ENCODE data around the gene MRPL21.

The MRPL21 gene

DNA sequence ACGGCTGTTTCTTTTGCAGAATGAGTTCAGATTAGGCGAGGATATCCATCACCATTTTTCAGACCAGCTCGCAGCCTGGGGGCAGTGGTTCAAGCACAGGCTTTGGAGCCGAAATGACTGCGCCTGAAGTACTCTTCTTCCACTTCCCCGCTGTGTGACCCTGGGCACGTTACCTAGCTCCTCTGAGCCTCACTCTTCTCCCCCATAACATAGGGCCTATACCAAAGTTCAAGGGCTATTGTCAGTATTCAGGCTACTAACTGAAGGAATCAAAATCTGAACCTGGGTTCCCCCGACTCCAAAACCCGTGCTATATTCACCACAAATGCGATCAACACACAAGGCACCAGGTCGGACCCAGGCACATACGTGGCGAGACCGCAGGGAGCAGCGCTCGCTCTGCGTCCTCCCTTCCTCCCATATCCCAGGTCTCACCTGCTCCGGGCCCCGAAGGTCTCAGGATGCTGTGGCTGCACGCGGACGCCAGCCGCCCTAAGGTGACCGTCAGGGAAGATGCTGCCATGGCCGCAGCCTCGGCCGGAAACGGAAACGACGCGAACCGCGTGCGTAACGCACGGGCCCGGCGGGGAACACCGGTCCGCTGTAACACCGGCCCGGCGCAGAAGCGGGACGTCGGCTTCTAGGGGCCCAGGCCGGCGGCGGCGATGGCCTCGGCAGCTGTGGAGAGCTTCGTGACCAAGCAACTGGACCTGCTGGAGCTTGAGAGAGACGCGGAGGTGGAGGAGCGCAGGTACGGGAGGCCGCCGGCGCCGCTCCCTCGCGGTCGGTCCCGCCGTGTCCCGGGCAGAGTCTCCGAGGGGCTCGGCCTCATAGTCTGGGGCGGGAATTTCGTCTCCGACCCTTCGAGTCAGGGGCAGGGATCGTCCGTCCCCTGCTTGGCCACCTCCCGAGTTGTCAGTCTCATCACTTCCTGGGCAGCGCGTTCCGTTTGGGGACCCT lies at the start of gene MRPL21, which contains the start of gene IGHMBP2:
MRPL21 (minus strand) TSS at position 545 of the 960 bp plus-strand sequence; CDS start at position 523, 22 bp downstream.
IGHMBP2 (plus strand) TSS at position 604 of the 960 bp plus-strand sequence; CDS start at position 666, 62 bp downstream.
- H3K27ac ChIP-seq = peak within 1 kb of the TSS; percentile 94
- TF ChIP-seq, protein P1, sequence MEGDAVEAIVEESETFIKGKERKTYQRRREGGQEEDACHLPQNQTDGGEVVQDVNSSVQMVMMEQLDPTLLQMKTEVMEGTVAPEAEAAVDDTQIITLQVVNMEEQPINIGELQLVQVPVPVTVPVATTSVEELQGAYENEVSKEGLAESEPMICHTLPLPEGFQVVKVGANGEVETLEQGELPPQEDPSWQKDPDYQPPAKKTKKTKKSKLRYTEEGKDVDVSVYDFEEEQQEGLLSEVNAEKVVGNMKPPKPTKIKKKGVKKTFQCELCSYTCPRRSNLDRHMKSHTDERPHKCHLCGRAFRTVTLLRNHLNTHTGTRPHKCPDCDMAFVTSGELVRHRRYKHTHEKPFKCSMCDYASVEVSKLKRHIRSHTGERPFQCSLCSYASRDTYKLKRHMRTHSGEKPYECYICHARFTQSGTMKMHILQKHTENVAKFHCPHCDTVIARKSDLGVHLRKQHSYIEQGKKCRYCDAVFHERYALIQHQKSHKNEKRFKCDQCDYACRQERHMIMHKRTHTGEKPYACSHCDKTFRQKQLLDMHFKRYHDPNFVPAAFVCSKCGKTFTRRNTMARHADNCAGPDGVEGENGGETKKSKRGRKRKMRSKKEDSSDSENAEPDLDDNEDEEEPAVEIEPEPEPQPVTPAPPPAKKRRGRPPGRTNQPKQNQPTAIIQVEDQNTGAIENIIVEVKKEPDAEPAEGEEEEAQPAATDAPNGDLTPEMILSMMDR (conservative IDR thresholded peaks at IDR 0.05) = no peak
- TF ChIP-seq ZFX (IDR thresholded peaks at IDR 0.05) = peak; percentile 85; the same call in 1 of the 2 replicates

DNA sequence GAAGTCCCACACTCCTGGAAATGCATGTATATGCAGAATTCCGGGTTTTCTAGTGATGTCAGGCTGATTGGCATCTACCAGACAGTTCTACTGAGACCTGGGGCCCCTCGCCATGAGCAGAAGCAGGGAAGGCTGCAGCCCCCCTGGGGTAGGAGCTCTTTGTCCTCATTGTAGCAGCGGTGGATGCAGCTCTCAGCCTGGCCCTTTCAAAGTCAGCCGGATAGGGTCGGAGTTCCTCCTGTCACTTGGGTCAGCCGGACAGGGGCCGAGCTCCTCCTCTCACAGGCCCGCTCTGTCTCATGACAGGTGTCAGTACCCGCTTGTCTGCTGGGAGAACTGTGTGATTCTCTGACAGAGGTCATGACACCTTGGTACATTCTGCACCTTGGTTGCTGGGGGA lies 47.1 kb upstream of the MRPL21 start:
- TF ChIP-seq ZFX (IDR thresholded peaks at IDR 0.05) = no peak
- TF ChIP-seq, protein P1 (conservative IDR thresholded peaks at IDR 0.05) = no peak
- H3K27ac ChIP-seq = no peak overlapping the region

DNA sequence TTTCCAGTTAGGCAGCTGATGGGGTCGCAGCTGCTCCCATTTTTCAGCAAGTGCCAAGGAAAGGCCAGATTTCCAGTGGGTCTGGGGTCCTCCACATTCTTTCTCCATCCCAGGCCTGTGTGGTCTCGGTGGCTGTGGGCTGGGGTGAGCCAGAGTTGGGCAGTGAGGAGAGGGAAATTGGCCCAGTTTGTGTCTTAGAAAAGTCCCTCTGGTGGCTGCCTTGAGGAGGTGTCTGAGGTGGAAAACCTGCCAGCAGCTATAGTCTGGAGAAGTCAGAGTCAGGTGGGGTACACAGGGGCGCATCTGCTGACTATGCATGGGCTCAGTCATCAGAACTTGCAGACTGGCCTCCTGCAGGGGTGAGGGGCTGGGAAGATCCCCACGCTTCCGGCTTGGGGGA lies 46.6 kb upstream of the MRPL21 start:
- no peak for TF ChIP-seq ZFX (IDR thresholded peaks at IDR 0.05)
- TF ChIP-seq, protein P1 (conservative IDR thresholded peaks at IDR 0.05) = no peak; the same call in 1 of the 2 replicates
- H3K27ac ChIP-seq = no peak overlapping the region

- no peak overlapping the region for H3K27ac ChIP-seq
- TF ChIP-seq, protein P1 (conservative IDR thresholded peaks at IDR 0.05) = no peak
- TF ChIP-seq ZFX (IDR thresholded peaks at IDR 0.05) = no peak
These were observed 45.3 kb upstream of the MRPL21 start for GRCh38 chr11:68948935-68949334.

- no peak overlapping the region for H3K27ac ChIP-seq
- TF ChIP-seq, protein P1 (conservative IDR thresholded peaks at IDR 0.05) = no peak
- TF ChIP-seq ZFX (IDR thresholded peaks at IDR 0.05) = no peak
These were observed 44.9 kb upstream of the MRPL21 start for GRCh38 chr11:68948496-68948895.

DNA sequence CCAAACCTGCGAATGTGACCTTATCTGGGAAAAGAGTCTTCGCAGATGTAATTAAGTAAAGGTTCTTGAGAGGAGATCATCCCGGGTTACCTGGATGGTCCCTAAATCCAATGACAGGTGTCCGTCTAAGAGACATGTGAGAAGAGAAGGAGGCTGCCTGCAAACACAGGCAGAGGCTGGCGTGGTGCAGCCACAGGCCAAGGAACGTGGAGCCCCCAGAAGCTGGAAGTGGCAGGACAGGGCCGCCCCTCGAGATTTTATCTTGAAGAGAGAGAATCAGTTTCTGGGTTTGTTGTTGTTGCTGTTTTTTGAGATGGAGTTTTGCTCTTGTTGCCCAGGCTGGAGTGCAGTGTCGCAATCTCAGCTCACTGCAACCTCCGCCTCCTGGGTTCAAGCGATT lies 43.5 kb upstream of the MRPL21 start:
- H3K27ac ChIP-seq = no peak overlapping the region
- TF ChIP-seq, protein P1 (conservative IDR thresholded peaks at IDR 0.05) = no peak
- TF ChIP-seq ZFX (IDR thresholded peaks at IDR 0.05) = no peak

Measured in C4-2B (cell line).